HEK293 (cell line): ENCODE measurements around the gene SERTAD4.

Experiments used
- CTCF ChIA-PET: fragments of 350-600 bp; formaldehyde crosslinking; extraction: SDS; loops from one replicate; lab custom pipeline; 2021; ENCODE audit warnings: antibody characterized with exemption; lab: Yijun Ruan, JAX
- POLR2A ChIA-PET: fragments of 300-600 bp; formaldehyde crosslinking; extraction: SDS; loops from one replicate; lab custom pipeline; 2020; ENCODE audit warnings: antibody characterized with exemption, inconsistent platforms; lab: Yijun Ruan, JAX
- H3K27ac ChIP-seq: fragments of 200-500 bp; sonication (Bioruptor generic); 2 replicates; pipeline ENCODE4 v1.5.1; 2014; ENCODE audit warnings: low read depth, low read length, control low read depth, inconsistent platforms; ENCODE audit errors: extremely low read depth
- H3K36me3 ChIP-seq, 2 experiments: fragments of 200-500 bp in 1 of 2; sonication (Bioruptor generic) in 1 of 2; 1 replicate in 1 of 2; 2 replicates in 1 of 2; pipeline ENCODE4 v1.5.1; 2014 to 2017; ENCODE audit warnings: inconsistent platforms in 2 of 2, low read length in 2 of 2; ENCODE audit not compliant: control insufficient read depth in 2 of 2, insufficient read depth in 1 of 2
- H3K4me1 ChIP-seq: fragments of 200-500 bp; sonication (Bioruptor generic); 2 replicates; pipeline ENCODE4 v1.5.1; 2014; ENCODE audit warnings: mild to moderate bottlenecking, low read length, inconsistent platforms; ENCODE audit not compliant: control insufficient read depth, insufficient read depth
- H3K4me3 ChIP-seq: 2 replicates; pipeline ENCODE4 v1.5.1; 2011; ENCODE audit warnings: low read depth, mild to moderate bottlenecking, control low read depth, low read length, moderate library complexity
- H3K9me3 ChIP-seq: fragments of 200-500 bp; sonication (Bioruptor generic); 2 replicates; pipeline ENCODE4 v1.5.1; 2014; ENCODE audit warnings: low read depth, low read length, inconsistent platforms; ENCODE audit not compliant: control insufficient read depth, insufficient read depth
- BCL11B ChIP-seq: fragments of 450-650 bp; formaldehyde crosslinking; IDR thresholded peaks from 2 replicates; pipeline ENCODE4 v1.5.1; 2016; ENCODE audit warnings: low read depth, missing biosample characterization, missing genetic modification characterization
- EGR2 ChIP-seq: fragments of 450-650 bp; formaldehyde crosslinking; IDR thresholded peaks from 2 replicates; pipeline ENCODE4 v1.5.1; 2016; ENCODE audit warnings: low read depth, missing biosample characterization, missing genetic modification characterization
- GFI1B ChIP-seq: fragments of 450-650 bp; formaldehyde crosslinking; IDR thresholded peaks from 2 replicates; pipeline ENCODE4 v1.5.1; 2016; ENCODE audit warnings: missing biosample characterization, missing genetic modification characterization
- GLIS2 ChIP-seq: fragments of 450-650 bp; formaldehyde crosslinking; IDR thresholded peaks from 2 replicates; pipeline ENCODE4 v1.5.1; 2016; ENCODE audit warnings: missing biosample characterization, missing genetic modification characterization
- KLF16 ChIP-seq: fragments of 450-650 bp; formaldehyde crosslinking; IDR thresholded peaks from 2 replicates; pipeline ENCODE4 v1.5.1; 2017; ENCODE audit warnings: missing biosample characterization, missing genetic modification characterization
- PRDM10 ChIP-seq: fragments of 450-650 bp; formaldehyde crosslinking; IDR thresholded peaks from 2 replicates; pipeline ENCODE4 v1.5.1; 2016; ENCODE audit warnings: missing biosample characterization, missing genetic modification characterization
- SALL2 ChIP-seq: fragments of 450-650 bp; formaldehyde crosslinking; IDR thresholded peaks from 2 replicates; pipeline ENCODE4 v1.5.0; 2017; ENCODE audit warnings: missing biosample characterization, mild to moderate bottlenecking, missing genetic modification characterization, borderline replicate concordance
- SP7 ChIP-seq: fragments of 450-650 bp; formaldehyde crosslinking; IDR thresholded peaks from 2 replicates; pipeline ENCODE4 v1.5.1; 2016; ENCODE audit warnings: missing biosample characterization, missing genetic modification characterization
- ZBTB49 ChIP-seq: fragments of 450-650 bp; formaldehyde crosslinking; IDR thresholded peaks from 2 replicates; pipeline ENCODE4 v1.5.1; 2016; ENCODE audit warnings: missing biosample characterization, missing genetic modification characterization, low read depth
- ZBTB8A ChIP-seq: fragments of 450-650 bp; formaldehyde crosslinking; IDR thresholded peaks from 2 replicates; pipeline ENCODE4 v1.5.1; 2016; ENCODE audit warnings: missing biosample characterization, missing genetic modification characterization
- ZFHX2 ChIP-seq: fragments of 450-650 bp; formaldehyde crosslinking; conservative IDR thresholded peaks from 2 replicates; pipeline ENCODE4 v1.5.1; 2016; ENCODE audit warnings: missing biosample characterization, missing genetic modification characterization
- ZNF10 ChIP-seq: fragments of 450-650 bp; formaldehyde crosslinking; IDR thresholded peaks from 2 replicates; pipeline ENCODE4 v1.5.1; 2017; ENCODE audit warnings: missing biosample characterization, missing genetic modification characterization
- ZNF121 ChIP-seq: fragments of 450-650 bp; formaldehyde crosslinking; IDR thresholded peaks from 2 replicates; pipeline ENCODE4 v1.5.1; 2016; ENCODE audit warnings: missing biosample characterization, missing genetic modification characterization
- ZNF184 ChIP-seq: fragments of 450-650 bp; IDR thresholded peaks from 2 replicates; pipeline ENCODE4 v1.5.1; 2018; ENCODE audit warnings: missing biosample characterization, mild to moderate bottlenecking, missing genetic modification characterization
- ZNF2 ChIP-seq: fragments of 450-650 bp; formaldehyde crosslinking; IDR thresholded peaks from 2 replicates; pipeline ENCODE4 v1.5.1; 2016; ENCODE audit warnings: missing biosample characterization, missing genetic modification characterization
- ZNF335 ChIP-seq: fragments of 450-650 bp; formaldehyde crosslinking; conservative IDR thresholded peaks from 2 replicates; pipeline ENCODE4 v1.5.1; 2016; ENCODE audit warnings: missing biosample characterization, missing genetic modification characterization
- ZNF341 ChIP-seq: fragments of 450-650 bp; formaldehyde crosslinking; IDR thresholded peaks from 2 replicates; pipeline ENCODE4; 2016; ENCODE audit warnings: low read depth, missing biosample characterization, missing genetic modification characterization
- ZNF555 ChIP-seq: fragments of 450-650 bp; formaldehyde crosslinking; conservative IDR thresholded peaks from 2 replicates; pipeline ENCODE4 v1.5.1; 2017; ENCODE audit warnings: missing biosample characterization, mild to moderate bottlenecking, missing genetic modification characterization, inconsistent platforms
- ZNF600 ChIP-seq: fragments of 450-650 bp; formaldehyde crosslinking; IDR thresholded peaks from 2 replicates; pipeline ENCODE4 v1.5.1; 2016; ENCODE audit warnings: missing biosample characterization, missing genetic modification characterization
- ZNF692 ChIP-seq: fragments of 450-650 bp; formaldehyde crosslinking; IDR thresholded peaks from 2 replicates; pipeline ENCODE4 v1.5.1; 2016; ENCODE audit warnings: missing biosample characterization, missing genetic modification characterization
- ZSCAN30 ChIP-seq: fragments of 450-650 bp; IDR thresholded peaks from 2 replicates; pipeline ENCODE4 v1.5.1; 2018; ENCODE audit warnings: missing biosample characterization, mild to moderate bottlenecking, missing genetic modification characterization, moderate library complexity
- ZXDB ChIP-seq: fragments of 450-650 bp; formaldehyde crosslinking; IDR thresholded peaks from 2 replicates; pipeline ENCODE4 v1.5.1; 2016; ENCODE audit warnings: missing biosample characterization, missing genetic modification characterization
- TF ChIP-seq, protein P1 (sequence below): fragments of 450-650 bp; formaldehyde crosslinking; optimal IDR thresholded peaks from 2 replicates; pipeline ENCODE3; 2016; ENCODE audit warnings: missing biosample characterization, mild to moderate bottlenecking, missing genetic modification characterization
- TF ChIP-seq, protein P2 (sequence below): fragments of 450-650 bp; formaldehyde crosslinking; IDR thresholded peaks from 2 replicates; pipeline ENCODE4 v1.5.1; 2017; ENCODE audit warnings: missing biosample characterization, missing genetic modification characterization

Gene SERTAD4

GRCh38 chr1:210231846-210232510, 618 bp upstream of the SERTAD4 start (continued):
- TF ChIP-seq ZNF692 (tag by site-specific recombination) (peak; percentile 78), SP7 (peak; percentile 46; the same call in 1 of the 2 replicates), ZNF335 (tag by site-specific recombination) (peak; percentile 91), KLF16 (tag by site-specific recombination) (0 out of 2 replicates have a peak, but pooled peaks have one; percentile 42), GLIS2 (tag by site-specific recombination) (peak; percentile 71; the same call in 1 of the 2 replicates), EGR2 (peak; percentile 35; the same call in 1 of the 2 replicates), ZBTB49 (tag by site-specific recombination) (no peak), ZNF121 (no peak), SALL2 (tag by site-specific recombination) (no peak), PRDM10 (tag by site-specific recombination) (peak; percentile 97), ZNF341 (tag by site-specific recombination) (no peak), GFI1B (tag by site-specific recombination) (peak; percentile 47; the same call in 1 of the 2 replicates)
- TF ChIP-seq, protein P1, sequence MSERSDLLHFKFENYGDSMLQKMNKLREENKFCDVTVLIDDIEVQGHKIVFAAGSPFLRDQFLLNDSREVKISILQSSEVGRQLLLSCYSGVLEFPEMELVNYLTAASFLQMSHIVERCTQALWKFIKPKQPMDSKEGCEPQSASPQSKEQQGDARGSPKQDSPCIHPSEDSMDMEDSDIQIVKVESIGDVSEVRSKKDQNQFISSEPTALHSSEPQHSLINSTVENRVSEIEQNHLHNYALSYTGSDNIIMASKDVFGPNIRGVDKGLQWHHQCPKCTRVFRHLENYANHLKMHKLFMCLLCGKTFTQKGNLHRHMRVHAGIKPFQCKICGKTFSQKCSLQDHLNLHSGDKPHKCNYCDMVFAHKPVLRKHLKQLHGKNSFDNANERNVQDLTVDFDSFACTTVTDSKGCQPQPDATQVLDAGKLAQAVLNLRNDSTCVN = peak; percentile 40

DNA sequence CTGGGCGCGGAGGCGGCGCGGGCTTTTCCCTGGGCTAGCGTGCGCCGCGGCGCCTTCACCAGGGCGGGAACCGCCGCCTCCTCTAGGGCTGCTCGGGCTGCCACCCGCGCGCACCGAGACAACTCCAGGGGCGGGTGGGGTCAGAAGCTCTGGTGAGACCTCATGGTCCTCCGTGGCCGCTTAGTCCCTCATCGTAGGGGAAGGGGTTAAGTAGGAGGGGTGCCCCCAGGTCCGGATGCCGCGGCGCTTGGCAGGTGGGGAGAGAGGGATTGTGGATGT, 559 bp downstream of the SERTAD4 start:
- H3K4me1 ChIP-seq = peaks cover 37% of the 10 kb centered on the region
- ChIA-PET CTCF (interaction anchor here (0.6 to 1.6 kb wide), 7 partner anchors 8 to 141 kb away, joined by 3 to 5 read pairs (median 4); no protein-coding TSS in a partner anchor), POLR2A (interaction anchor here (0.6 to 2.2 kb wide), 13 partner anchors 9 to 354 kb away, joined by 3 to 12 read pairs (median 5); no protein-coding TSS in a partner anchor)
- peak overlapping the region; percentile 99 for H3K27ac ChIP-seq
- H3K9me3 ChIP-seq = no peaks in the 10 kb centered on the region
- H3K4me3 ChIP-seq = peak overlapping the region; percentile 96
- H3K36me3 ChIP-seq = peaks cover 0 to 3% of the 10 kb centered on the region in 2 experiments; a peak in 1 of 3 replicates
- TF ChIP-seq ZXDB (tag by site-specific recombination) (peak; percentile 49; the same call in 1 of the 2 replicates), ZNF184 (tag by site-specific recombination) (no peak), ZSCAN30 (tag by site-specific recombination) (0 out of 2 replicates have a peak, but pooled peaks have one; percentile 8), ZNF10 (tag by site-specific recombination) (peak; percentile 59; the same call in 1 of the 2 replicates), BCL11B (tag by site-specific recombination) (no peak), SP7 (no peak), ZNF555 (tag by site-specific recombination) (no peak), ZFHX2 (tag by site-specific recombination) (no peak; the same call in 1 of the 2 replicates), ZBTB8A (tag by site-specific recombination) (peak; percentile 96), ZNF600 (tag by site-specific recombination) (no peak), GLIS2 (tag by site-specific recombination) (peak; percentile 83), ZNF2 (tag by site-specific recombination) (0 out of 2 replicates have a peak, but pooled peaks have one; percentile 28)
- TF ChIP-seq, protein P1 = peak; percentile 87
- TF ChIP-seq, protein P2, sequence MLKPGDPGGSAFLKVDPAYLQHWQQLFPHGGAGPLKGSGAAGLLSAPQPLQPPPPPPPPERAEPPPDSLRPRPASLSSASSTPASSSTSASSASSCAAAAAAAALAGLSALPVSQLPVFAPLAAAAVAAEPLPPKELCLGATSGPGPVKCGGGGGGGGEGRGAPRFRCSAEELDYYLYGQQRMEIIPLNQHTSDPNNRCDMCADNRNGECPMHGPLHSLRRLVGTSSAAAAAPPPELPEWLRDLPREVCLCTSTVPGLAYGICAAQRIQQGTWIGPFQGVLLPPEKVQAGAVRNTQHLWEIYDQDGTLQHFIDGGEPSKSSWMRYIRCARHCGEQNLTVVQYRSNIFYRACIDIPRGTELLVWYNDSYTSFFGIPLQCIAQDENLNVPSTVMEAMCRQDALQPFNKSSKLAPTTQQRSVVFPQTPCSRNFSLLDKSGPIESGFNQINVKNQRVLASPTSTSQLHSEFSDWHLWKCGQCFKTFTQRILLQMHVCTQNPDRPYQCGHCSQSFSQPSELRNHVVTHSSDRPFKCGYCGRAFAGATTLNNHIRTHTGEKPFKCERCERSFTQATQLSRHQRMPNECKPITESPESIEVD (tag by site-specific recombination) = no peak
